Activated CD8-positive, alpha-beta memory T cell treated with anti-CD3 and anti-CD28 coated beads, Interleukin-2, amount 50 U/mL, for 1 hour (primary cell): Measurements from ENCODE around the gene RNPC3.
"Not testable (repeated sequence)": the region's sequence is repeated elsewhere in the genome, so short reads cannot be mapped to it uniquely, and the experiment has no call there.

Source experiments
- DNase-seq: peaks from one replicate; pipeline ENCODE4 v3.0.0-alpha.2; 2020; ENCODE audit errors: extremely low read depth

RNPC3 gene

GRCh38 chr1:103561124-103561523 lies 35.6 kb downstream of the RNPC3 start:
- DNase-seq: not testable (repeated sequence)

- DNase-seq: no peak
Measured at GRCh38 chr1:103561643-103562395, 36.3 kb downstream of the RNPC3 start.

- no peak for DNase-seq
Measured at GRCh38 chr1:103563056-103563455, 37.6 kb downstream of the RNPC3 start.

- DNase-seq: no peak
Measured at GRCh38 chr1:103569493-103569892, 44.0 kb downstream of the RNPC3 start.

GRCh38 chr1:103571289-103571688 lies 45.8 kb downstream of the RNPC3 start, which contains the start of gene AMY2B:
Gene AMY2B, plus strand, starts transcription at chr1:103571589. Its CDS starts 14 bp downstream, at chr1:103571603.
- not testable (repeated sequence) for DNase-seq

- no peak for DNase-seq
Measured at GRCh38 chr1:103576065-103576464, 50.6 kb downstream of the RNPC3 start.

GRCh38 chr1:103576784-103577183 lies 51.3 kb downstream of the RNPC3 start:
- not testable (repeated sequence) for DNase-seq

- no peak for DNase-seq
Measured at GRCh38 chr1:103582464-103582863, 57.0 kb downstream of the RNPC3 start.

- no peak for DNase-seq
Measured at GRCh38 chr1:103583887-103584286, 58.4 kb downstream of the RNPC3 start.

GRCh38 chr1:103584537-103584936 lies 59.0 kb downstream of the RNPC3 start:
- DNase-seq: no peak

GRCh38 chr1:103602740-103603139 lies 77.2 kb downstream of the RNPC3 start:
- not testable (repeated sequence) for DNase-seq
